Measurements from ENCODE around the gene RNF145. TPM values are rescaled to one million over a fixed set of nuclear protein-coding genes. Genes with fewer than 3 reads are reported as not detected.
"Not testable (repeated sequence)": the region's sequence is repeated elsewhere in the genome, so short reads cannot be mapped to it uniquely, and the experiment has no call there.

The RNF145 gene
- total RNA-seq, 4 donors from 2014 or later: 49.7 to 82.3 (median 72.3) TPM

GRCh38 chr5:159230657-159231056, 21.3 kb upstream of the RNF145 start:
- no peaks in the 10 kb centered on the region for H3K9me3 ChIP-seq
- no peaks in the 10 kb centered on the region for H3K27me3 ChIP-seq
- no peak for TF ChIP-seq POLR2A (IDR thresholded peaks at IDR 0.05)
- TF ChIP-seq, protein P1, sequence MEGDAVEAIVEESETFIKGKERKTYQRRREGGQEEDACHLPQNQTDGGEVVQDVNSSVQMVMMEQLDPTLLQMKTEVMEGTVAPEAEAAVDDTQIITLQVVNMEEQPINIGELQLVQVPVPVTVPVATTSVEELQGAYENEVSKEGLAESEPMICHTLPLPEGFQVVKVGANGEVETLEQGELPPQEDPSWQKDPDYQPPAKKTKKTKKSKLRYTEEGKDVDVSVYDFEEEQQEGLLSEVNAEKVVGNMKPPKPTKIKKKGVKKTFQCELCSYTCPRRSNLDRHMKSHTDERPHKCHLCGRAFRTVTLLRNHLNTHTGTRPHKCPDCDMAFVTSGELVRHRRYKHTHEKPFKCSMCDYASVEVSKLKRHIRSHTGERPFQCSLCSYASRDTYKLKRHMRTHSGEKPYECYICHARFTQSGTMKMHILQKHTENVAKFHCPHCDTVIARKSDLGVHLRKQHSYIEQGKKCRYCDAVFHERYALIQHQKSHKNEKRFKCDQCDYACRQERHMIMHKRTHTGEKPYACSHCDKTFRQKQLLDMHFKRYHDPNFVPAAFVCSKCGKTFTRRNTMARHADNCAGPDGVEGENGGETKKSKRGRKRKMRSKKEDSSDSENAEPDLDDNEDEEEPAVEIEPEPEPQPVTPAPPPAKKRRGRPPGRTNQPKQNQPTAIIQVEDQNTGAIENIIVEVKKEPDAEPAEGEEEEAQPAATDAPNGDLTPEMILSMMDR (IDR thresholded peaks at IDR 0.05): no peak
- no peak for DNase-seq
- no peaks in the 10 kb centered on the region for H3K36me3 ChIP-seq
- peaks cover 0 to 45% (median 8%) of the 10 kb centered on the region in 3 donors for H3K4me1 ChIP-seq
- 21 to 47% methylated on average over 3 of the region's 3 CpGs for WGBS, 2 donors
- peak overlapping the region in 1 of 4 donors; percentile 9 for H3K27ac ChIP-seq
- no peak overlapping the region for H3K4me3 ChIP-seq
- intact Hi-C loops (cut with DNase I): no loop called here

DNA sequence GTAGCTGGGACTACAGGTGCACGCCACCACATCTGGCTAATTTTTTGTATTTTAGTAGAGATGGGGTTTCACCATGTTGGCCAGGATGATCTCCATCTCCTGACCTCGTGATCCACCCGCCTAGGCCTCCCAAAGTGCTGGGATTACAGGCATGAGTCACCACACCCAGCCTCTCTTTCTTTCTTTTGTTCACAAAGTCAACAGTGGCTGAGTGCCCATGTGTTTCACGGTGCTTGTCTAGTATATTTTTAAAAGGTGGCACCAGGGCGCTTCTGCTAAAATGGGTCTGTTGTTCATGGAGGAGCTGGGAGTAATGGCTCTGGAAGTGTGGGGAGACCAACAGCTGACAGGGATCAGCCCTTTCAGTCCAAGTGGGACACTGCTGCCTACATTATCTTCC, 18.7 kb upstream of the RNF145 start:
- DNase-seq; H3K9me3 ChIP-seq; H3K4me3 ChIP-seq; H3K27me3 ChIP-seq; H3K36me3 ChIP-seq; intact Hi-C loops (cut with DNase I): not testable (repeated sequence)
- WGBS, 2 donors: 40 to 44% methylated on average over 5 of the region's 5 CpGs
- H3K27ac ChIP-seq: peak overlapping the region; percentile 59 to 86 (median 75)
- peaks cover 0 to 59% (median 12%) of the 10 kb centered on the region in 3 donors for H3K4me1 ChIP-seq

DNA sequence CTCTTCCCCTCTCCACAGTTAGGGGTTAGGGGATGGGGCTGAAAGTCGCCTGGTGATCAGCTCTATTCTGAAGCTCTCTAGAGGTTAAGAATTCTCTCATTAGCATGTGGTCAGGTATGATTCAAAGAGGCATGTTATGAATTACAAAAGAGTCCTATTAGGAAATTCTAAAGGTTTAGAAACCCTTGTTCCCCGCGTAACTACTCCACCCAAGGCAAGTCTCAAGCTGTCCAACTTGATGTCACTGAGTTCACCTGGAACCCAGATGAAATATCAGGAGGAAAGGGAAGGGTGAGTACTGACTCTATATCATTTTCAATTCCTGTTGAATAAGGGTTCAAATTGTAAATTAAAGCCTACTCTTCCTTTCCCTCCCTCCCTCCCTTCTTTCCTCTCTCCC, 18.1 kb upstream of the RNF145 start:
- Histone ChIP-seq H3K4me3 (no peak overlapping the region), H3K27ac (peak overlapping the region; percentile 23 to 86 (median 72)), H3K27me3 (no peaks in the 10 kb centered on the region), H3K4me1 (peaks cover 0 to 59% (median 12%) of the 10 kb centered on the region in 3 donors), H3K9me3 (no peaks in the 10 kb centered on the region), H3K36me3 (no peaks in the 10 kb centered on the region)
- no peak for TF ChIP-seq POLR2A (IDR thresholded peaks at IDR 0.05)
- TF ChIP-seq, protein P1 (IDR thresholded peaks at IDR 0.05): no peak
- intact Hi-C loops (cut with DNase I): no loop called here
- 19 to 71% methylated on average over 2 to 3 of the region's 3 CpGs for WGBS, 2 donors
- no peak for DNase-seq

DNA sequence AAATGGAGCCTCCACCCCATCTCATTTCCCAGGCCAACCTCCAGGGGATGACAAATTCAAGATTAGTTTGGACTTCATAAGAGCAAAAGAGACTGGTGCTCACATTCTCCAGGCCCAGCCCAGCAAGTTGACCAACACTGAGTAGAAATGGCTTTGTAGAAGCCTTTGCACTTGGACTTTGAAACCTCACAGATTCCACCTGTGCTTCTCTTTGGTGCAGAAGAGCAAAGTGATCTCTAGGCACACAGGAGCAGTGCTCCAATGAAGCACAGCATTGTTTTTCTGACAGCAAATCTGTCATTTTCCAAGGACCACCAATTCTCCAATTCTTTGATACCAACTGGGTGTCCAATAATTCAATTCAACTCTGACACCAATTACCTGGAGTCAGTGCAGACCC, 17.1 kb upstream of the RNF145 start:
- no peak for DNase-seq
- Histone ChIP-seq H3K9me3 (no peaks in the 10 kb centered on the region), H3K27ac (peak overlapping the region in 2 of 4 donors; percentile 59 to 86), H3K4me1 (peaks cover 0 to 59% (median 12%) of the 10 kb centered on the region in 3 donors), H3K27me3 (no peaks in the 10 kb centered on the region), H3K36me3 (no peaks in the 10 kb centered on the region), H3K4me3 (no peak overlapping the region)
- intact Hi-C loops (cut with DNase I): no loop called here
- TF ChIP-seq, protein P1 (IDR thresholded peaks at IDR 0.05): no peak
- no peak for TF ChIP-seq POLR2A (IDR thresholded peaks at IDR 0.05)

- Histone ChIP-seq H3K36me3 (no peaks in the 10 kb centered on the region), H3K9me3 (no peaks in the 10 kb centered on the region), H3K27me3 (no peaks in the 10 kb centered on the region), H3K27ac (no peak overlapping the region), H3K4me1 (peaks cover 0 to 51% (median 12%) of the 10 kb centered on the region in 3 donors), H3K4me3 (no peak overlapping the region)
- 38 to 63% methylated on average over 2 of the region's 2 CpGs for WGBS, 2 donors
- intact Hi-C loops (cut with DNase I): no loop called here
- DNase-seq: no peak
- TF ChIP-seq, protein P1 (IDR thresholded peaks at IDR 0.05): no peak
- no peak for TF ChIP-seq POLR2A (IDR thresholded peaks at IDR 0.05)
These were observed 15.1 kb upstream of the RNF145 start for GRCh38 chr5:159224471-159224870.

DNA sequence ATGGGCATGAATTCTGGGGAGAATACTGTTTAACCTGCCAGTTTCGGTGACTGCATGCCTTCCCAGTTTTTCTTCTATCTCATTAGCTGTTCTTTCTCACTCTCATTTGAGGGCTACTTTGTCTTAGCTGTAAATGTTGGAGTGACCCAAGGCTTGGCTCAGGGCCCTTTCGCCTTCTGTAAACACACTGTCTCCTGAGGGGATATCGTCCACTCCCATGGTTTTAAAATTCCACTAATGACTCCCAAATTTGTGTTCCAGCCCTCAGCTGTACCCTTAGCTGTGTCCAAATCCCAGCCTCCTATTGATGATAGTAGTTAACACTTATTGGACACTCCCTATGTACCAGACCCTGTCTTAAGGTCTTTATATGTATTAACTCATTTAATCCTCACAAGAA, 14.1 kb upstream of the RNF145 start:
- no peaks in the 10 kb centered on the region for H3K36me3 ChIP-seq
- WGBS, 2 donors: 81 to 92% methylated on average over 3 of the region's 3 CpGs
- TF ChIP-seq, protein P1 (IDR thresholded peaks at IDR 0.05): no peak
- TF ChIP-seq POLR2A (IDR thresholded peaks at IDR 0.05): no peak
- no peak overlapping the region for H3K4me3 ChIP-seq
- DNase-seq: no peak
- no peak overlapping the region for H3K27ac ChIP-seq
- no peaks in the 10 kb centered on the region for H3K9me3 ChIP-seq
- intact Hi-C loops (cut with DNase I): no loop called here
- peaks cover 0 to 48% (median 5%) of the 10 kb centered on the region in 3 donors for H3K4me1 ChIP-seq
- no peaks in the 10 kb centered on the region for H3K27me3 ChIP-seq

Data from esophagus squamous epithelium (tissue), 5 donors.